GM18868 (cell line): ENCODE results near the gene RAB1A.
"Not testable (repeated sequence)": the region's sequence is repeated elsewhere in the genome, so short reads cannot be mapped to it uniquely, and the experiment has no call there.

Experiments used
- ATAC-seq: cut with Tn5 transposase; IDR thresholded peaks from one replicate; pipeline ENCODE4 v1.9.1; 2021; ENCODE audit warnings: mild to moderate bottlenecking, moderate library complexity; ENCODE audit not compliant: unreplicated experiment

Gene RAB1A

DNA sequence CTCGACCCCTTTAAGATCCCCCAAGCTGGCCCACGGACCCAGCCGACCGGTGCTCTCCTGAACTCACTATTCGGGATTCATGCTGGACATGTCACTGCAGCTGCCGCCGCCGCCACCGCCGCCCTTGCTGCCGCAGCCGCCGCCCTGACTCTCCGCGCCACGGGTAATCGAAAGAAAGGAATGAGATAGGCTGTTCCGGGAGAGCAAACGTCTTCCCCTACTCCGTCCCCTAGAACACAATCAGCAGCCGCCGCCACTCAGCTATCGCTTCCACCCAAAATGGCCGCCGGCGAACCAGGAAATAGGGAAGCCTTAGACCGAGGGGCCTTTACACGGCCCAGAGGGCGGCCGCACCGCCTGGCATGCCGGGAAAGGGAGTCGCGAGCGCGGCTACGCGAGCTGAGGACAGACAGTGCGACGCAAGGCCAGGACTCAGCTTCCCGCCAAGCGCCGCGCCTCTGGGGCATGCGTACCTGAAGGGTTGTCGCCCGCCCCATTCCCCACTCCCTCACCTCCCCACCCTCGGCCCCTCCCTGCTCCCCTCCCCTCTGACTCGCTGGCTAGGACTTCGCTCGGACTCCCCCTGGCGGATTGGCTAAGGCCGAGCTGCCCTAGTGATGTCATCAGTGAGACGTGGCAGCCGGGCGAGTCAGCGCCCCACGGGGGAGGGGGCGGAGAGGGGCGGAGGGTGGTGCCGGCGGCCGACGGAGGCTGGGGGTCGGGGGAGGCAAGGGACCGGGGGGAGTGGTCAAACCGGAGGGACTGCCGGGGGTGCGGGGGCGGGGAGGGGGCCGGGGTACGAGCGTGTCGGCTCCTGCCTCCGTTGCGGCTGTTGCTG, at the start of gene RAB1A:
Gene RAB1A (minus strand): TSS at position 281 of the 838 bp plus-strand sequence. CDS start 191 bp downstream, at position 90.
- ATAC-seq, result peak; percentile 95

DNA sequence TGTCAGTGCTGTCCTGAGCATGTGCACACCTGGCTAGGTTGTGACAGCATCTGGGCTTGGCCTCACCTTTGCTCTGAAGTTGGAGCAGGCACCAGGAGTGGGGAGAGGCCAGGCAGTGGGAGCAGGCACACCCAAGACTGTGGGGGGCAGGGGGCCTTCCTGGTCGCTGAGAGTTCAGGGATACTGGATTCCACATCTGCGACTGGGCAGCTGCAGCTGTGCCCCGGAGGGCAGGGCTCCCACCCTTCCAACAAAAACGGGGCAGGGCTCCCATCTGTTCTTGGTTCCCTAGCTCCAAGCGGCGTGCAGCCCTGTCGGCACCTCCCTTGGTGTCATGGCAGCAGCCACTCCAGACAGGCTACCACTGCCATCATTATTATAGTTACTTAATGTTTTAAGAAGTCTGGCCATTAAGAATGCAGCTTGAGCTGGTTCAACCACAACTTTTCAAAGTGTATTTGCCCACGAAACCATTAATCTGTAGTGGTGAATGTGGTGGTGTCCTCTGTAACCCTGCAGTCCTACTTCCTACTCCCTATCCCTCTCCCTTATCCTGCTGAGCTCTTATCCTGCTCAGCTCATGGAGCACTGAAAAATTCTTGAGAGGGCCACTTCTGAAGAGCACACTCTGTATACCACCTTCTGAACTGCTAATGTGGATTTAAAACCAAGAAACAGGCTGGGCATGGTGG, 48.0 kb upstream of the RAB1A start:
- ATAC-seq, result no peak

DNA sequence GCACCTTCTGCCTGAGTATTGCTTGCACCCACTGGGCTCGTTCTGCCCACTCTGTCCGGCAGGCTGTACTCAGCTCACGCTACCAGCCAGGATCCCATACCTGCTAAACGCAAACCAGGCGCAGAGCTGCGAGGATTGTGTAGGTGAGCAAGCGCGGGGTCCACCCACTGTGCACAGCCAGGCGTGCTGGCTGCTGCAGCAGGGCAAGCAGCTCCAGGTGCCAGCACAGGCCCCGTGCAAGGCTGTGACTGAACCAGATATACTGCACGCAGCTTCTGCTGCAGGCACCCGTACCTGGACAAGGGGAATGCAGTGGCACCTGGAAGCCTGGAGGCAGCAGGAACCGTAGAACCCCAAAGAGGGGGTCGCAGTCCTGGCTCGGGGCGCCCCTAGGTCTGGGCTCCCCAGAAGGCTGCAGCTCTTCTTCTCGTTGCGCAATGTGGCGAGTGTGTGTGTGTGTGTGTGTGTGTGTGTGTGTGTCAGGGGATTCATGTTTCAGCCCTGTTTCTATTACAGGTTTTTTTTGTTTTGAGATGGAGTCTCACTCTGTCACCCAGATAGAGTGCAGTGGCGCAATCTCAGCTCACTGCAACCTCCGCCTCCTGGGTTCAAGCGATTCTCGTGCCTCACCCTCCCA, 46.1 kb upstream of the RAB1A start:
- no peak for ATAC-seq

DNA sequence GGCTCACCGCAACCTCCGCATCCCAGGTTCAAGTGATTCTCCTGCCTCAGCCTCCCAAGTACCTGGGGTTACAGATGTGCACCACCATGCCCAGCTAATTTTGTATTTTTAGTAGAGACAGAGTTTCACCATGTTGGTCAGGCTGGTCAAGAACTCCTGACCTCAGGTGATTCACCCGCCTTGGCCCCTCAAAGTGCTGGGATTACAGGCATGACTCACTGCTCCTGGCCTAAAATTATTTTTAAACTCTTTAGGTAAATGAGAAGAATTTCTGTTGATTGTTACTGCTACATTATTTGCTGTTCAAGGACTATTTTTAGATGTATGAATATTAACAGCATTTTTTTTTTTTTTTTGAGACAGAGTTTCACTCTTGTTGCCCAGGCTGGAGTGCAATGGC, 44.1 kb upstream of the RAB1A start:
- ATAC-seq, result not testable (repeated sequence)

DNA sequence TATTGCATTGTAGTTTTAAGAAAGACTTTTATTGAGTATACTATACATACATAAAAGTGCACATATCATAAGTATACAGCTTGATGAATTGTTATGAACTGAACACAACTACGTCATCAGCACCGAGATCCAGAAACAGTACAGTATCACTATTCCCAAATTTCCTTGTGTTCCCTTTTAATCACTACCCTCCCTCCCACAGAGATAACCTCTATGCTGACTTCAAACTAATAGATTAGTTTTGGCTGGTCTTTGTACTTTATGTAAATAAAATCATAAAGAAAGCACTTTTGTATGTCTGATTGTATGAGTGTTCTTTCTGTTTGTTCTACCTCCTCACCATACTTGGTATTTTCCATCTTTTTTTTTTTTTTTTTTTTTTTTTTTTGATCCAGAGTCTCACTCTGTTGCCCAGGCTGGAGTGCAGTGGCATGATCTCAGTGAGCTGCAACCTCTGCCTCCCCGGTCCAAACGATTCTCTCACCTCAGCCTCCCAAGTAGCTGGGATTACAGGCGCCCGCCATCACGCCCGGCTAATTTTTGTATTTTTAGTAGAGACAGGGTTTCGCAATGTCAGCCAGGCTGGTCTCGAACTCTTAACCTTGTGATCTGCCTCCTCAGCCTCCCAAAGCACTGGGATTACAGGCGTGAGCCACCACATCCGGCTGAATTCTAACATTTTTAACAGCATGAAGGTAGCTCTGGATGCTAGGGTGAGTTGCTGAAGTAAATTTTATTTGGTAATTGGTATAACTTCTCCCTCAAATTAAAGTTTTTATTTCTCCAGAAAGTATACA, 43.3 kb upstream of the RAB1A start:
- no peak for ATAC-seq

DNA sequence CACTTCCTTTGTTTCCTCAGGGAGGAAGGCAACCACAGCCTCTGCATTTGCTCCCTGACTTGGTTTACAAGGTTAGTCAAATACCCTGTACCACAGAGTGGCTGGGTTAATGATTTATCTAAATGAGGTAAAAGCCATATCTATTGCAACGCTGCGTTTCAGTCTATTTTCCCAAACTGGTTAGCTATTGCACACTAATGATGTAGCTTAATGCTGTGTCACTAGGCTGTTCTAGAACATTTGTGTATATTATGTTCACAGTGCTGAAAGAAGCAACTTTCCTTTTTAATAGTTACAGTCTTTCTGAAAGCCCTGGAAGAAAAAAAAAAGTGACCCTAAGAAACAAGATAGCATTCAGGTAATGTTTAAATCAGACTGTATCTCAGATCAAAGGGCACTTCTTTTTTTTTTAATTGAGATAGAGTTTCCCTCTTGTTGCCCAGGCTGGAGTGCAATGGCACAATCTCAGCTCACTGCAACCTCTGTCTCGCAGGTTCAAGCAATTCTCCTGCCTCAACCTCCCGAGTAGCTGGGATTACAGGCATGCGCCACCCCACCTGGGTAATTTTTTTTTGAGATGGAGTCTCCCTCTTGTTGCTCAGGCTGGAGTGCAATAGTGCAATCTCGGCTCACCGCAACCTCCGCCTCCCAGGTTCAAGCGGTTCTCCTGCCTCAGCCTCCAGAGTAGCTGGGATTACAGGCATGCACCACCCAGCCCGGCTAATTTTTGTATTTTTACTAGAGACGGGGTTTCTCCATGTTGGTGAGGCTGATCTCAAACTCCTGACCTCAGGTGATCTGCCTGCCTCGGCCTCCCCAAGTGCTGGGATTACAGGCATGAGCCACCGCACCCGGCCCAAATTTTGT, 40.9 kb upstream of the RAB1A start:
- not testable (repeated sequence) for ATAC-seq

DNA sequence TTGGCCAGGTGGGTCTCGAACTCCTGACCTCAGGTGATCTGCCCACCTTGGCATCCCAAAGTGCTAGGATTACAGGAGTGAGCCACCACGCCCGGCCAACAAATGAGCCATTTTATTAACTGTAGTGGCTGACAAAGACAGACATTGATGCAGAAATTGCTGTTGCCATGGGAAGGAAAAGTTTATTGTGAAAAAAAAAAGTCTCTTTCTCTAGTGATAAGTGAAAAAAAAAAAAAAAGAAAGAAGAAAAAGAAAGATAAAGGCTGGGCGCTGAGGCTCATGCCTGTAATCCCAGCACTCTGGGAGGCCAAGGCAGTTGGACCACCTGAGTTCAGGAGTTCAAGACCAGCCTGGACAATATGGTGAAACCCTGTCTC, 39.8 kb upstream of the RAB1A start:
- ATAC-seq, result no peak

DNA sequence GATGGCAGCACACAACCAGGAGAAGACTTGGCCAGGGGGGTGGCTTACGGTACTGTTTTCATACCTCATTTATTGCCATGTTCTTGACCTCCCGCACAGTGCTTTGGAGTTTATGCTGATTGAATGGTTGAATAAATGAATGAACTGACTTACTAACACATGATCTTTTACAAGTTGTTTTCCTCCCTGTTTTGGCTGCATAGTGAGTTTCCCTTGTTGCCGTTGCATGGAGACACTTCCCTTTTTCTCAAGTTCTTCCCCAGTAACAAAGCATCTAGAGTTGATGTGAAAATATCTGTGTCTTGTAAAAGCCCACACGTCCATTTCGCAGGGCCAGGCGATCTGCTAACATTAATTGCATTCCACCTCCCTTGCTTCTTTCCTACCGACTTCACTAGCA, 35.7 kb upstream of the RAB1A start:
- ATAC-seq, result no peak

DNA sequence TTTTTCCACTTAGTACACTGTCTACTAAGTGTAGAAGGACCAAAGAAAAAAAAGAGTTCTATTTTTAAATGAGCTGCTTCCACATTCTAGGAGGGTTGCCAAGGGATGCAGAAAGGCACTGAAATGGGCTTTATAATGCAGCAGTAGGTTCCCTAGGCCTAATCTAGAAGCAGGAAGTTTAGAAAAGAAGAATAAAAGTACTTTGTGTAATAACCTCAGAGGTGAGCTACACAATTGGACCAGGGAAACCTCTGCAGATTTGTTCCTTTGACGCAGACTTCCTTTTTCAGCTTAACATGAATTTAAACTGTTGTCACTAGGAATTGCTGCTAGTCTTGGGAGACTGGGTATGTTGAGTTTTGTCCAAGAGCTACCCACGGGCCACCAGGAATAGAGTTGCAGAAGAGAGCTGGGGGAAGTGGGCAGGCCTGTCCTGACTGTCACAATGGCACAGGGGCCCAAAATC, 34.6 kb upstream of the RAB1A start:
- no peak for ATAC-seq

DNA sequence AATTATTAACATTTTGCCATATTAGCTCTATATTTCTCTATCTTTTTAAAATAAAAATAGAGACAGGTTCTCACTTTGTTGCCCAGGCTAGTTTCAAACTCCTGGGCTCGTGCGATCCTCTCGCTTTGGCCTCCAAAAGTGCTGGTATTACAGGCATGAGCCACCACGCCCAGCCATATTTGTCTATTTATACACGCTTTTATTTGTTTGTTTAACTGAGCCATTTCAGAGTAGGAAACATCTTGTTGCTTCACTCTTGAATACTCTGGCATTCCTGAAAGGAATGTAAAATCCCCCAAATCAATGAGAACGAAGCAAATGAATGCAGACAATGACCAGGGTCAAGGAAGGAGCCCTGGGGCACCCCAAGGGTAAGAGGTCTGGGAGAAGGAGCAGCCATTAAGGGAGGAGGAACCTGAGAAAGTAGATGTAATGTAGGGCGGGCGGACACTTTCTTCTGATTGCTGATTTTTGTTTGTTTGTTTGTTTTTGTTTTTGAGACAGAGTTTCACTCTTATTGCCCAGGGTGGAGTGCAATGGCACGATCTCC, 31.7 kb upstream of the RAB1A start:
- no peak for ATAC-seq

DNA sequence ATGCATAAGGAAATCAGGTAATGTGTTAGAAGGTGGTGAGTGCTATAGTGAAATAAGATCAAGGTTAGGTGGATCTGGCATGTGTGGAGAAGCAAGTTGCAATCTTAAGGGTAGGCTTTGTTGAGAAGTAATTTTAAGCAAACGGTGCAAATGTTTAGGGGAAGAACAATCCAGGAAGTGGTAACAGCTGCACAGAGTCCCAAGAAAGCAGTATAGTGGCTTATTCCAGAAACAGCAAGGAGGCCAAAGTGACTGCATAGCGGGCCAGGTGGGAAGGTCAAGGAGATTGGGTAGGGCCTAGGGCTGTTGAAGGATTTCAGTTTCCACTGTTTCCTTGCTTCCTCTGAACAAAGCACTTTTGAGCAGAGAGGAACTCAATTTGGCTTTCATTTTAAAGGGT, 30.0 kb upstream of the RAB1A start:
- ATAC-seq, result no peak

DNA sequence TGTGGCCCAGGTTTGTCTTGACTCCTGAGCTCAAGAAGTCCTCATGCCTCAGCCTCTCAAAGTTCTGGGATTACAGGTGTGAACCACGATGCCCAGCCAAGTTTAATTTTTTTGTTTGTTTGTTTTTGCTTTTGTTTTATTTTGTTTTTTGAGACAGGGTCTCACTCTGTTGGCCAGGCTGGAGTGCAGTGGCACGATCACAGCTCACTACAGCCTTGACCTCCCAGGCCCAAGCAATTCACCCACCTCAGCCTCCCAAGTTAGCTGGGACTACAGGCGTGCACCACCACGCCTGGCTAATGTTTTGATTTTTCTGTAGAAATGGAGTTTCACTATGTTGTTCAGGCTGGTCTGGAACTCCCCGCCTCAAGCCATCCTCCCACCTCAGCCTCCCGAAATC, 29.4 kb upstream of the RAB1A start:
- ATAC-seq, result no peak

DNA sequence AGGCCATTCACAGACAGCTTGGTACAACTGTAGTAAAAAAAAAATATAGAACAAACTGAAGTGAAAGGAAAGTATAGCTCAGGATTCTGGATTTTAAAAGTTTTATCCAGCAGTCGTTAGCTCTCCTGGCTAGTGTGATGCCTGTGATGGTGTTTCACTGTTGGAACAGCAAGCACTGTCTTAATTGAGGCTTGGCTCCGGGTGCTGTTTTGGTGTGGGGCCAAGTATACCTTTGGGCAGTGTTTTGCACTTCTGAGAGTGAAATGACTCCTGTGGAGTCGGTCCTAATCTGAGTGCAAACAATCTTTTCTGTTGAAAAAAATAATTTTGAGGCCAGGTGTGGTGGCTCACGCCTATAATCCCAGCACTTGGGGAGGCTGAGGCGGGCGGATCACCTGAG, 28.7 kb upstream of the RAB1A start:
- ATAC-seq, result no peak

DNA sequence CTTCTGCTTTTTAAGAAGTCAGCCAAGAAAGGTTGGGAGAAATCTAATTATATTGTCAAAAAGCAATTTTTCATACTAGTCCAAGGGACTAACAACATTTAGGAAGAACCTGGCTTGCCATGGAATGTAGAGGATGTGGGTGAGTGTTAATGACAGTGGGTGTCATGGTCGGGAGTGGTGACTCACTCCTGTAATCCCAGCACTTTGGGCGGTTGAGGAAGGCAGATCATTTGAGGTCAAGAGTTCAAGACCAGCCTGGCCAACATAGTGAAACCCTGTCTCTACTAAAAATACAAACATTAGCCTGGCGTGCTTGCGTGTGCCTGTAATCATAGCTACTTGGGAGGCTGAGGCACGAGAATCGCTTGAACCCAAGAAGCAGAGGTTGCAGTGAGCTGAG, 27.9 kb upstream of the RAB1A start:
- ATAC-seq, result not testable (repeated sequence)

DNA sequence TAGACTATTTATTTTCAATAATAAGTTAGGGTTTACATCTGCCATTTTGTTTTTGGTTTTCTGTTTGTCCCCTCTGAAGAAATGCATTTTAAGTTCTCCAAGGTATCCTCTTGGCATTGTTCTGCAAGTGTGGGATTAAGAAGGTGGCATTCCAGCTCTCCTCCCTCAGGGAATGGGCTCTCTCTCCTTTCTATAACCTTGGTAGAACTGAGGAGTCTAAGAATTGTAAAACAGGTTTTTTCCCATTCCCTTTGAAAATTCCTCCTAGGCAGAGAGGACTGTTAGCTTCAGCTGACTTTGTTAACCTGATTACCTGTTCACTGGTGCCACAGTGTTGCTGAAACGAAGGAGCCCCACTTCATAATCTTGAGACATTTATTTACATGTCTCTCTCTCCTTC, 26.1 kb upstream of the RAB1A start:
- no peak for ATAC-seq

DNA sequence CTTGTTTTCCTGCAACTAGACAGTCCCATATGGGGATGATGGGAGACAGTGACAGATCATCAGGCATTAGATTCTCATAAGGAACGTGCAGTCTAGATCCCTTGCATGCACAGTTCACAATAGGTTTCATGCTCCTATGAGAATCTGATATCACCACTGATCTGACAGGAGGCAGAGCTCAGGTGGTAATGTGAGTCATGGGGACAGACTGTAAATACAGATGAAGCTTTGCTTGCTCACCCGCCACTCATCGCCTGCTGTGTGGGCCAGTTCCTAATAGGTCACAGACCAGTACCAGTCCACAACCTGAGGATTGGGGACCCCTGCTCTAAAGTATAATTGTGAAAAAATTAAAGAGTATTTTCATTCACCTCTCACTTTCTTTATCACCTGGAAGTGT, 23.6 kb upstream of the RAB1A start:
- ATAC-seq, result no peak

DNA sequence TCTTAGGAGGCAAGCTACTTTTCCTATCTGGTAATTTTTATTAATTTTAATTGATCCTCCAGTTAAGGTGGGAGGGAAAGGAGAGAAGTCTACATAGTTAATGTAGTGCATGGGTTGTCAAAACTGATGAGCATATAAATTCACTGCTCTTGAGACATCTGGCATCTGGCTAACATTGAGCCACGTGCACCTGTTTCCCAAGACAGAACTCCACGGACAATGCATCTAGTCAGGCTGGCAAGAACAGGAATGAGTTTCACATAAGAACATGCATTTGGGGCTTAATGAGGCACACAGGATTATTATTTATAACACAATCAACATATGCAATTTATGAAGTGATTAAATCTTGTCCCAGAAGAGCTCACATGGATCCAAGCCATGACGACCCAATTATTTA, 16.2 kb upstream of the RAB1A start:
- ATAC-seq, result no peak

DNA sequence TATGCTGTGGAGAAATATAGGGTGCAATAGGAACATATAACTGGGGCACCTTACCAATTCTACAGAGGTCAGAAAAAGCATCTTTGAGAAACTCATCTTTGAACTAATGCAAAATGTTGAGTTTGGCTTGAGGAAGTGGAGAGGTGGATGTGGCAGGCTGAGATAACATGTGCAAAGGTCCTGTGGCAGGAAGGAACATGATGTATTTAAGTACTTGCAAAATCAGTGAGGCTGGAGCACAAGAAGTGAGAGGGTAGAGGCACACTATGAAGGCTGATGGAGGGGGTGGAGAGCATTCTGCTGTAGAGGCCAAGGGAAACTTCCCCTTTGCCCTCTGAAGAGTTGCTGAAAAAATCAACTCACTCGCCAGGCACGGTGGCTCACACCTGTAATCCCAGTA, 14.7 kb upstream of the RAB1A start:
- ATAC-seq, result no peak

DNA sequence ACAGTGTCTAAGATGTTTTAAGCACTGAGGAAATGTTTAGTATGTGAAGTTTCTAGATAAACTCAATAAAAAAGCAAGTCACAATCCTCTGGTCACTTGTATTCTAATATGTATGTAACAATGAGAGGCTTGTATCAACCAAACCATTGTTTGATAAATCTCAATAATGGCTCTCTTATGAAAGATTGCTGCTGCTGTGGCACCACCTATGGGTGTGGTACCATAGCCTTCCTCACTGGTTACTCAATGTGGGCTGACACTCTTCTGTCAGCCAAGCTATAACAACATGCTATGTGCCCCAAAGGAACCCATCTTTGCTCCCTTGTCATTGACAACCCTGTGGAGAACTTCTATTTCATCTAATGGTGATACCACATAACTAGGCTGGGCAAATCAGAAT, 12.6 kb upstream of the RAB1A start:
- no peak for ATAC-seq
